AG10803 (cell line): Measurements from ENCODE around the gene MND1.

ENCODE experiments used
- DNase-seq: peaks from one replicate; pipeline ENCODE4 v3.0.0; 2010; ENCODE audit warnings: low read depth
- H3K4me3 ChIP-seq: 2 replicates; pipeline ENCODE4 v1.5.1; 2011; ENCODE audit warnings: mild to moderate bottlenecking, low read length, control low read depth
- TF ChIP-seq, protein P1 (sequence below): conservative IDR thresholded peaks from 2 replicates; pipeline ENCODE4 v1.5.1; 2011; ENCODE audit warnings: mild to moderate bottlenecking, low read length, control low read depth, inconsistent platforms

Gene MND1

GRCh38 chr4:153365003-153365402 is 20.5 kb downstream of the MND1 start:
- no peak for DNase-seq
- H3K4me3 ChIP-seq = no peak overlapping the region
- TF ChIP-seq, protein P1, sequence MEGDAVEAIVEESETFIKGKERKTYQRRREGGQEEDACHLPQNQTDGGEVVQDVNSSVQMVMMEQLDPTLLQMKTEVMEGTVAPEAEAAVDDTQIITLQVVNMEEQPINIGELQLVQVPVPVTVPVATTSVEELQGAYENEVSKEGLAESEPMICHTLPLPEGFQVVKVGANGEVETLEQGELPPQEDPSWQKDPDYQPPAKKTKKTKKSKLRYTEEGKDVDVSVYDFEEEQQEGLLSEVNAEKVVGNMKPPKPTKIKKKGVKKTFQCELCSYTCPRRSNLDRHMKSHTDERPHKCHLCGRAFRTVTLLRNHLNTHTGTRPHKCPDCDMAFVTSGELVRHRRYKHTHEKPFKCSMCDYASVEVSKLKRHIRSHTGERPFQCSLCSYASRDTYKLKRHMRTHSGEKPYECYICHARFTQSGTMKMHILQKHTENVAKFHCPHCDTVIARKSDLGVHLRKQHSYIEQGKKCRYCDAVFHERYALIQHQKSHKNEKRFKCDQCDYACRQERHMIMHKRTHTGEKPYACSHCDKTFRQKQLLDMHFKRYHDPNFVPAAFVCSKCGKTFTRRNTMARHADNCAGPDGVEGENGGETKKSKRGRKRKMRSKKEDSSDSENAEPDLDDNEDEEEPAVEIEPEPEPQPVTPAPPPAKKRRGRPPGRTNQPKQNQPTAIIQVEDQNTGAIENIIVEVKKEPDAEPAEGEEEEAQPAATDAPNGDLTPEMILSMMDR = no peak

GRCh38 chr4:153366486-153366885 is 22.0 kb downstream of the MND1 start:
- no peak for DNase-seq
- no peak overlapping the region for H3K4me3 ChIP-seq
- TF ChIP-seq, protein P1 = no peak

- no peak for DNase-seq
- TF ChIP-seq, protein P1 = no peak
- H3K4me3 ChIP-seq = no peak overlapping the region
Measured at GRCh38 chr4:153367092-153367491, 22.6 kb downstream of the MND1 start.

GRCh38 chr4:153369021-153369420 is 24.5 kb downstream of the MND1 start:
- no peak overlapping the region for H3K4me3 ChIP-seq
- DNase-seq = no peak

GRCh38 chr4:153371701-153372234 is 27.3 kb downstream of the MND1 start:
- no peak overlapping the region for H3K4me3 ChIP-seq
- TF ChIP-seq, protein P1 = no peak
- no peak for DNase-seq

More at GRCh38 chr4:153369021-153369420, 24.5 kb downstream of the MND1 start:
- TF ChIP-seq, protein P1 = no peak

DNA sequence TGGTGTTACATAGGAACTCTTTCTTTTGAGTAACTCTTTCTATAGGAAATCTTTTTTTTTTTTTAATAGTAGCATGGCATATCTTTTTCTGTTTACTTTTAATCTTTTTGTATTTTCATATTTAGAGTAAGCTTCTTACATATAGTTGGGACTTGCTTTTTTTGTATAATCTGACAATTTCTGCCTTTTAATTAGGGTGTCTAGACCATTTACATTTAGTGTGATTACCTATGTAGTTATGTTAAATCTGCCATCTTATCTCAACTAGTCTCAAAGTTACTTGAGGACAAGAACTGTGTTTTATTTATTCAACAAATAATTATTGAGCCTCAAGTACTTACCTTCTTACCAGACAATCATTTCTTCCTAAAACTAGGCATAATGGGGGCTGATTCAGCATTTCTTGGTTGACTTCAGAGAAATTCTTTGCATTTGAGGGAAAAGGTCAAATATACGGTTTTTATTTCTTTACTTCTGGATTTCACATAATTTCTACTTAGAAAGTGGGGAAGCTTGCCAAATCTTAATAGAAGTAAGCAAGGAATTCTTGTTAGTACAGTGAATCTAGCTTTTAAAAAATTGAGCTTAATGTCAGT is 28.6 kb downstream of the MND1 start:
- H3K4me3 ChIP-seq = no peak overlapping the region
- no peak for DNase-seq
- TF ChIP-seq, protein P1 = no peak

- TF ChIP-seq, protein P1 = no peak
- H3K4me3 ChIP-seq = no peak overlapping the region
- DNase-seq = peak; percentile 83
Measured at GRCh38 chr4:153374442-153374841, 30.0 kb downstream of the MND1 start.
